OCI-LY3 (cell line): ENCODE measurements around the gene NRF1.

Experiments
- CTCF ChIP-seq: fragments of 200-600, 300-600 bp; sonication (generic); IDR thresholded peaks from 2 replicates; pipeline ENCODE4 v1.5.1; 2014; ENCODE audit warnings: antibody characterized with exemption, low read length, low read depth
- EZH2phosphoT487 ChIP-seq: fragments of 200-600 bp; shearing (Covaris generic); IDR thresholded peaks from 2 replicates; pipeline ENCODE4 v1.6.1; 2018; ENCODE audit warnings: antibody characterized with exemption, mixed run types, low read depth

- TF ChIP-seq CTCF, result no peak
- no peak for TF ChIP-seq EZH2phosphoT487
Observed at GRCh38 chr7:129757991-129758390, 146.5 kb downstream of the NRF1 start.
